Stimulated activated CD4-positive, alpha-beta T cell treated with anti-CD3 and anti-CD28 coated beads, Interleukin-4, amount 100 ng/mL, for 1 hour (primary cell): ENCODE data around the gene FMNL3.
"Not testable (repeated sequence)": the region's sequence is repeated elsewhere in the genome, so short reads cannot be mapped to it uniquely, and the experiment has no call there.

Source experiments
- DNase-seq: peaks from one replicate; pipeline ENCODE4 v3.0.0-alpha.2; 2020

FMNL3 gene

DNA sequence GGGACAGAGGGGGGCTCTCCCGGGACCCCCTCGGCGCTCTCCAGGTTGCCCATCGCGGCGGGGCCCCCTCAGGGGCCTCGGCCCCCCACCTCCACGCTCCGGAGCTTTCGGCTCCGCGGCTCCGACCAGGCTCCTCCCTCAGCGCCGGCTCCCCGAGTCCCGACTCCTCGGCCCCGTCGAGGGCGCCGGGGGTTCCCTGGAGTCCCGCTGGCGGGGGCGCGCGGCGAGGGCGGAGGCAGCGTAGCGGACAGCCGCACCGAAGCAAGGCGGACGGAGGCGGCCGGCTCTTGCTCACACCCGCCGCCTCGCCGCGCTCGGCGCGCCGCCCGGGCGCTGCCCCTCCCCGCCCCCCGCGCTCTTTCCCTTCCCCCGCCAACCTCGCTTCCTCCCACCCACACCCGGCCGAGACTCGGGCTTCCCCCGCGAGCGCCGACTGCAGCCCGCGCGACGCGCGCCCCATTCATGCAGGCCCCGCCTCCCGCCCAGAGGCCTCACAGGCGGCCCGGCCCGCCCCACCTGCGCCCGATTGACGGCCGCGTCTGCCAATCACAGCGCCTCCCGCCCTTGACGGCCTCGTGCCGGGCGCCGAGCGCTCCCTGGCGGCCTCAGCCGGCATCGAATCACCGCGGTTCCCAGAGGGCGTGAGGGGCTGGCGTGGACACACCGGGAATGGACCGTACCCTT is at the start of gene FMNL3:
TSS of gene FMNL3 (minus strand) at position 278 of the 684 bp plus-strand sequence. CDS start at position 53, 225 bp downstream.
- DNase-seq = peak; percentile 100

GRCh38 chr12:49750996-49751393 is 43.8 kb upstream of the FMNL3 start:
- no peak for DNase-seq

GRCh38 chr12:49750027-49750995 is 43.1 kb upstream of the FMNL3 start:
- DNase-seq = peak; percentile 33

DNA sequence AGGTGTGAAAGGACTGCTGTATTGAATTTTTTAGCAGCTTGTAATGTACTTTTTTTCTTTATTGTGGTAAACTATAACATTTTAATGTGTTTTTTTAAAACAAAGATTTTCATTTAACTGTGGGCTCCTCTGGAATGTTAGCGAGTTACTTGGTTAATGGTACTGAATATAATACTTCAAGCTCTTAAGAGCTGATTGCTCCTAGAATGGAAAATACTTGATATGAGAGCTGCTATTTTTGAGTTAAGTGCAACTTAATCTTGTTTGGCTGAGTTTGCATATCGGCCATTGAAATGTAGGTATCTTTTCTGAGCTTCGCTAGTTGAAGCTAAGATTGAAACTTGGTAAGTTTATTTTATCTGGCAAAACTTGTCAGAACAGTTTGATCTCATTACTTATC is 41.6 kb upstream of the FMNL3 start:
- no peak for DNase-seq

GRCh38 chr12:49748306-49748705 is 41.1 kb upstream of the FMNL3 start:
- no peak for DNase-seq

- no peak for DNase-seq
Measured at GRCh38 chr12:49744363-49744885, 37.2 kb upstream of the FMNL3 start.

- DNase-seq = peak; percentile 83
Measured at GRCh38 chr12:49741882-49742620, 34.8 kb upstream of the FMNL3 start.

- peak; percentile 96 for DNase-seq
Measured at GRCh38 chr12:49740930-49741881, 34.0 kb upstream of the FMNL3 start, which contains the start of gene TMBIM6. TMBIM6 (plus strand) TSS chr12:49741557; CDS start chr12:49752494, 10,937 bp downstream.

DNA sequence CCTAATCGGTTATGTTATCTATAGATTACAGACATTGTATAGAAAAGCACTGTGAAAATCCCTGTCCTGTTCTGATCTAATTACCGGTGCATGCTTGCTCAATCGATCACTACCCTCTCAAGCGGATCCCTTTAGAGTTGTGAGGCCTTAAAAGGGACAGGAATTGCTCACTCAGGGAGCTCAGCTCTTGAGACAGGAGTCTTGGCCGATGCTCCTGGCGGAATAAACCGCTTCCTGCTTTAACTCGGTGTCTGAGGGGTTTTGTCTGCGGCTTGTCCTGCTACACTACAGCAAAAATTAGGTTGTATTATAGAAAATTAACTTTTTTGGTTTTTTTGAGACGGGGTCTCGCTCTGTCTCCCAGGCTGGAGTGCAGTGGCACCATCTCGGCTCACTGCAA is 33.1 kb upstream of the FMNL3 start:
- not testable (repeated sequence) for DNase-seq

DNA sequence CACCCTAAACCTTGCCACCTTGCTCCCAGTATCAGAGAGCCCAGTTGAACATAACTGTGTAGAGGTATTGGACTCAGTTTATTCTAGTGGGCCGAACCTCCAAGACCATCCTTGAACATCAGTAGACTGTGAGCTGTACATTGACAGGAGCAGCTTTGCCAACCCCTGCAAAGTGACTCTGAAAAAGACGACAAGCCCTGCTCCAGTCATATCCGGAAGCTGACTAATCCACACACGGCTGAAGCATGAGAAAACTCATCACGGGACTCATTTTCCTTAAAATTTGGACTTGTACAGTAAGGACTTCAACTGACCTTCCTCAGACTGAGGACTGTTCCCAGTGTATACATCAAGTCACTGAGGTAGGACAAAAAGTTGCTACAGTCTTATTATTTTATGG is 31.5 kb upstream of the FMNL3 start:
- DNase-seq = not testable (repeated sequence)

- not testable (repeated sequence) for DNase-seq
Measured at GRCh38 chr12:49734900-49735299, 27.7 kb upstream of the FMNL3 start.

- no peak for DNase-seq
Measured at GRCh38 chr12:49733219-49734017, 26.2 kb upstream of the FMNL3 start.

GRCh38 chr12:49730568-49731101 is 23.4 kb upstream of the FMNL3 start:
- no peak for DNase-seq

DNA sequence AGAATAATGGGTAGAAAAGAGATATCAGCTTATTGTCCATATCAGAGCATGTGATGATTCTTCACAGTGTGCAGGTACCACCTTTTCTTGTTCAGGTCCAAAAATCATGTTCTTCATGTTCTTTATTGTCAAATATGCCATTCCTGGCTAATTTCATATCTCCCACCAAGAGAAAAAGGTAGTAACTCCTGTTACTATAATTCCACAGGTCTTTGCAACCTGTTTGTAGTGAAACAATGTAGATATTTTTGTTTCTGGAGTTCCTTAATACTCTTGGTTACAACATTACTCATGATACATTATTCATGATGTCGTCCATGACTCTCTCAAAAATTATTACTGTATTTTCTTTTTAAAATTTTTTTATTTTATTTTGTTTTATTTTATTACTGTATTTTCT is 22.8 kb upstream of the FMNL3 start:
- DNase-seq = no peak

- no peak for DNase-seq
Measured at GRCh38 chr12:49728446-49728845, 21.2 kb upstream of the FMNL3 start.

DNA sequence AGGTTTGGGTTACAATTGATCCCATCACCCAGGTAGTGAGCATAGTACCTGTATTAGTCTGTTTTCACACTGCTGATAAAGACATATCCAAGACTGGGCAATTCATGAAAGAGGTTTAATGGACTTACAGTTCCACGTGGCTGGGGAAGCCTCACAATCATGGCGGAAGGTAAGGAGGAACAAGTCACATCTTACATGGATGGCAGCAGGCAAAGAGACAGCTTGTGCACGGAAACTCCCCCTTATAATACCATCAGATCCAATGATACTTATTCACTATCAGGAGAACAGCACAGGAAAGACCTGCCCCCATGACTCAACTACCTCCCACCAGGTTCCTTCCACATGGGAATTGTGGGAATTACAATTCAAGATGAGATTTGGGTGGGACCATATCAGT is 14.2 kb upstream of the FMNL3 start:
- DNase-seq = not testable (repeated sequence)

- no peak for DNase-seq
Measured at GRCh38 chr12:49720214-49720613, 13.0 kb upstream of the FMNL3 start.

GRCh38 chr12:49717800-49718199 is 10.6 kb upstream of the FMNL3 start:
- DNase-seq = not testable (repeated sequence)

DNA sequence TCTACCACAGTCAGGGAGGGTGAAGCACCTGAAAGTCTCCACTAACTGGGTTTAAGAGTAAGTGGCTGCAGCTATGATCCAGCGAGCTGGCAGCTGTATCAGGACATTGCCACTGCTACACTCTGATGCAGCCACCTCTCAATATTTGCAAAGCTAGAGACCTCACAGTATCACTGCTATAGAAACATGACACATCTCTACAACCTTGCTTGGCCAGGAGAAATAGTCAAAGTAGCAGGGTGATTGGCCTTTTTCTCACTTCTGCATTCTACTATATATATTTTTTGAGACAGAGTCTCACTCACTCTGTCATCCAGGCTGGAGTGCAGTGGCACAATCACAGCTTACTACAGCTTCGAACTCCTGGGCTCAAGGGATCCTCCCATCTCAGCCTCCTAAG is 9.3 kb upstream of the FMNL3 start:
- no peak for DNase-seq

DNA sequence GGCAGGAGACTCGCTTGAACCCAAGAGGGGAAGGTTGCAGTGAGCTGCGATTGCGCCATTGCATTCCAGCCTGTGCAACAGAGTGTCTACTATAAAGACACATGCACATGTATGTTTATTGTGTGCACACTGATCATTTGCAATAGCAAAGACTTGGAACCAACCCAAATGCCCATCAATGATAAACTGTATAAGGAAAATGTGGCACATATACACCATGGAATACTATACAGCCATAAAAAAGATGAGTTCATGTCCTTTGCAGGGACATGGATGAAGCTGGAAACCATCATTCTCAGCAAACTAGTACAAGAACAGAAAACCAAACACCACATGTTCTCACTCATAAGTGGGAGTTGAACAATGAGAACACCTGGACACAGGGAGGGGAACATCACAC is 6.7 kb upstream of the FMNL3 start:
- DNase-seq = not testable (repeated sequence)
